ENCODE data around the gene HHATL.

Gene HHATL

GRCh38 chr3:42702066-42702951, at the start of gene HHATL:
HHATL (minus strand) TSS chr3:42702798; CDS start chr3:42700826, 1,972 bp downstream.
- peak; percentile 34 to 58 for DNase-seq

- DNase-seq = no peak
These were observed 49.0 kb upstream of the HHATL start for GRCh38 chr3:42751609-42752008.

DNA sequence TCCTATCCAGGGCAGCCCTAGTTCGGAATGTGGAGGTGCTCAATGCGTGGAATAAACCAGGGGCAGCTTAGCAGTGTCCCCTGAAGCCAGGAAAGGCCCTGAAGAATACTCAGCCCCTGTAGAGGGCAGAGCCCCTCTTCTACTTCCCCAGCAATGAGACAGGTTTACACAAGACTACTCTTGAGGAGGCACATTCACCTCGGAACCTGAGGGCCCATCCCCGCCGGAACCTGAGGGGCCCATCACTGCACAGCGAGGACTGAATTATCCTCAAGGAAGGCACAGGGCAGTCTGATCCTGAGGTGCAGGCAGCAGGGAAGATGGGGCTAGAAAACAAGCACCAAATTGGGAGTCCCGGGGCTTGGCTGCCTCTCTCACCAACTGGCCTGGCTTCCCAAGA, 48.2 kb upstream of the HHATL start:
- no peak for DNase-seq

DNA sequence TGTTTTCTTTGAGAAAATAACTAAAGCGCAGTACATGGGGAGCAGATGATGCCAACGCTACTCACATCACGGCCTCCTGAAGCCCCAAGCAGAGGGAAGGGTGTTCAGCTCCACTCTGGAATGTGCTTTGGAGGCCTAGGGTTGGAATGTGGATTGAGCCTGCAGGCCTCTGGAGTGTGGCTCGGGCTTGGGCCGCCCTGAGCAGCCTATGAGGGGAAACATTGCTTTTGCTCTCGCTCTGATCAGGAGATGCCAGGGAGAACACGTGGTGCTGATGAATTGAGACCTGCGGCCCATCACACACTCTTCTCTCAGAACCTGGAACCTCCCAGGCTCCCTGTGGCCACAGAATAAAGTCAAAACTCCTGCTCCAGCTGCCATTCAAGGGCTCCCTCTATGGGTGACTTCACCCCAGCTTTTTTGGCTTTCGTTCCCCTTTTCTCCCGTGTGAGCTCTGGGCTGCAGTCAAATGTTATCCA, 47.2 kb upstream of the HHATL start:
- peak; percentile 52 to 71 for DNase-seq

DNA sequence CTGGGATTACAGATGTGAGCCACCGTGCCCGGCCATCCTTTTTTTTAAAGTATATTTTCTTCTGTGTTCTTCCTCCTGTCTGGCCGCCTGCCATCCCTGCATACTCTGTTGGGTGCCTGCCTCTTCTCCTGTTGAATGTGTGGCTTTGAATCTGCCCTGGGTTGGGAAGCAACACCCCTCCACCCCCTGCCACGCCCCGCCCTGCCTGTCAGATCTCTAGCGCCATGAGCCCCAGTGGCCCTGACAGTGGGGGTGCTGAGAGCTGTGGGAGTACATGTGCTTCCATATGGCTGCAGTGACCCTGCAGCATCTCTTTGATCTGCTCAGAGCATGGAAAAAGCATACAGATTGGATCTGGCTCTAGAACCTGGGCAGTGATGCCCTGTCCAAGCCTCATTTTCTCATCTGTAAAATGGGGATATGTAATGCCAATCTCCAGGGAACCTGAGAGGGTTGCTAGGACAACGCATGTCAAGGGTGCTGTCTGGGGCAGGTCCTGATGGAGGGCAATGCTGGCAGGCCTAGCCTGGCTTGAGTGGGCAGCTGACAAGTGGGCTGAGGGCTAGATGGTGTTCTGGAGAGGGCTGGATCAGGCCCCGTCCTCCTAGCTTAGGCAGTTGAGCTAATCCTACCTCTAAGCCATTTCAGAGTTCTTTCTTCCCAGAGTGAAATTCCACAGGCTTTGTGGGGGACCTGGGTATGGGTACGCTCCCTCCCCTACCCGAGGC, 46.6 kb upstream of the HHATL start:
- no peak for DNase-seq

- no peak for DNase-seq
These were observed 45.0 kb upstream of the HHATL start for GRCh38 chr3:42747581-42747980.

- DNase-seq = peak; percentile 53 to 74
These were observed 44.2 kb upstream of the HHATL start for GRCh38 chr3:42746455-42747450.

GRCh38 chr3:42745776-42746454, 43.3 kb upstream of the HHATL start:
- DNase-seq = no peak

GRCh38 chr3:42745291-42745745, 42.7 kb upstream of the HHATL start:
- no peak for DNase-seq

DNA sequence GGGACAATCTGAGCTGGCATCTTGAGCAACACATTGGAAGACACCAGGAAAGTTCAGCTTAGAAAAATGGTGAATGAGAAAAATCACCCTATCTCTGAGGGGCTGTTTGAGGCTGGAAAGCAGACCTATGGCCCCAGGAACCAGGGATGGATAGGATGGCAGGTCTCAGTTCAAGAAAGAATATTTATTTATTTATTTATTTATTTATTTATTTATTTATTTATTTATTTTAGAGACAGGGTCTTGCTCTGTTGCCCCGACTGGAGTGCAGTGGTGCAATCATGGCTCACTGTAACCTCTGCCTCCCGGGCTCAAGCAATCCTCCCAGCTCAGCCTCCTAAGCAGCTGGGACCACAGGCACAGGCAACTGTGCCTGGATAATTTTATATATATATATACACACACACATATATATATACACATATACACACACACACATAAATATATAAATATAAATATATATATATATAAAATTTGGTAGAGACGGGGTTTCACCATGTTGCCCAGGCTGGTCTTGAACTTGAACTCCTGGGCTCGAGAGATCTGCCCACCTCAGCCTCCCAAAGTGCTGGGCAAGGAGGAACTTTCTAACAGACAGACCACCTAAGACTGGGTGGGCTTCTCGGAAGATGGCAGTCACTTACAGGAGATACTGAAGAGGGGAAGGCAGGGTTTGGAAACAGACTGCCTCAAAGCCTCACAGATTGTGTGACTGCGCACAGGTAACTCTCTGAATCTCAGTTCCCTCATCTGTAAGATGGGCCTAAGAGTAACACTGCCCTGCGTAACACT, 40.8 kb upstream of the HHATL start:
- no peak for DNase-seq

DNA sequence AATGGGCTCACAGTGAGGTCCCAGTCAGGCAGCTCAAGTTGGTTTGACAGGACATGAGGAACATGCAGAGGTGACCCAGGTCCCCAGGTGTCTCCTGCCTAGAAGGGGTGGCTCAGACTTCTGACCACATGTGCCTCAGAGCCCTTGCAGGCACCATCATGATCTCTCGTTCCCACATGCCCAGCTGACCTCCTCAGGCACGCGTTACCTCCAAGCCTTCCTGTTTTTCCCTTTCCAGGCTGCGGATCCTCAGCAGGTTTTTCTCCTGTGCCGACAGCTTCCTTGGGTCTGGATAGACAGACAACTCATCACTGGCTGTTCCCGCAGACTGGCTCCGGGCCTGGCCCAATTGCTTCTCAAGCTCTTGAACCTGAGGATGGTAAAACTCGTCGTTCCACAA, 40.1 kb upstream of the HHATL start:
- no peak for DNase-seq

DNA sequence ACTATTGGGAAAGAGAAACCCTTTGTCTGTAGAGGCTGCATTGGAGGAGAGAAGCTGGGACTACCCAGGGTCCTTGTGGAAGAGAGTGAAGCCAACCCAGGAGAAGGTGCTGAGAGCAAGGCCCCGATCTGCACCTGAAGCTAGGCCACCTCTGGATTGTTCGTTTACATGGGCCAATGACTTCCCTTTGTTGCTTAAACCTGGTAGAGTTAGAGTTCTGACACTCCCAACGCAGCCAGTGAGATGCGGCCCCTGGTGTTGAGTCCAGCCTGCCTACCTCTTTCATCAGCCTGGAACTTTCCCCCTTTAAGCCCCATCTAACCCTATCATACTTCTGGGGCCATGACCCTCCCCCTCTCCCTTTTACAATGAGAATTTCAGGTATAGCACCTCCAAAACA, 39.7 kb upstream of the HHATL start:
- no peak for DNase-seq

- no peak for DNase-seq
These were observed 39.2 kb upstream of the HHATL start for GRCh38 chr3:42741796-42742195.

GRCh38 chr3:42739401-42740158, 37.0 kb upstream of the HHATL start:
- DNase-seq = peak; percentile 82 to 85

DNA sequence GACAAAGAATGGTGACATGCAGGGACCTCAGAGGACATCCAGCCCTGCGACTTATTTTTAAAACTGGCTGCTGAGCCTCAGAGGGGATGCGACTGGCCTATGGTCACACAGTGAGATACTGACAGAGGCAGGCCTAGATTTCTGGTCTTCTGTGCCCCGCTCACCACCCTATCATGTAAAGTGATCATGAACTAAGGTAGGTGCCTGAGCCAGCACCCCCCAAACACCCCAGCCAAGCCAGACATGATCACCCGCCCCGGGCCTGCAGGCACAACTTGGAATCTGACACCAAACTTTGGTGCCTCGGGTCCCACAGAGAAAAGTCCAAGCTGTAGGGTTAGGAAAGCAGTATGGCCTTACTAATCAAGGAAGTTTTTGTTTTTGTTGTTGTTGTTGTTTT, 33.9 kb upstream of the HHATL start:
- no peak for DNase-seq

DNA sequence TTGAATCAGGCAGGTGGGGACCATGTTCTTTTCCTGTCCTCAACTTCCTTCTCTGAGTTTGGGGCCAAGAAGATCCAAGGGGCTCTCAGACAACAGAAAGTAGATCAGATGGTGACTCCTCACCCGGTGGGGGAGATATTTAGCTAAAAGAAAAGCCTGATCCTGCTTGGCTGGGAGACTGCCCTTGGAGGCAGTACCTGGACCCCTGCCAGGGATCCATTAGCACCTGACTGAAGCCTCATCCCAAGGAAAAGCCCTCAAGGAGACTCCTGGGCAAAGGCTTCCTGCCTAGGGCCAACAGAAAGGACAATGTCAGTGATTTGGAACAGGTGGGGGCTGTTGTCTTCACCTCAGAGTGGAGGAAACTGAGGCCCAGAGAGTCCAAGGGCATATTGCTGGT, 33.5 kb upstream of the HHATL start:
- DNase-seq = no peak

GRCh38 chr3:42735615-42736014, 33.0 kb upstream of the HHATL start:
- no peak for DNase-seq

DNA sequence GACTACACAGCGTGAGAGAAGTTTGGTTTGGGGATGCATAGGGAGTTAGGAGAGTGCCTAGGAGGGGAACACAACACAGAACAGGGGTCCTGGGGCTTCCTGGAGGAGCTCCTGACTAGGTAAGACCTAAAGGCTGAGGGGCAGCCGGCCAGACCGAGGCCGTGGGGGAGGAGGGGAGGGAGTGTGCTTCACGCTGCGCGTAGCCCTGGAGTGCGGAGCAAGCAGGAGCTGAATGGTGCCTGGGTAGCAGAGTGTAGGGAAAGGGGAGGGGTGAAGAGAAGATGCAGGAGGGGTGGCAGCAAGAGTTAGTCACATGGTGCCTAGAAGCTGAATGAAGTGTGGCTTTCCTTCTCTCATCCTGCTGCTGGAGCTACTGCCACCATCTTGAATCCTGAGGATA, 32.4 kb upstream of the HHATL start:
- no peak for DNase-seq

DNA sequence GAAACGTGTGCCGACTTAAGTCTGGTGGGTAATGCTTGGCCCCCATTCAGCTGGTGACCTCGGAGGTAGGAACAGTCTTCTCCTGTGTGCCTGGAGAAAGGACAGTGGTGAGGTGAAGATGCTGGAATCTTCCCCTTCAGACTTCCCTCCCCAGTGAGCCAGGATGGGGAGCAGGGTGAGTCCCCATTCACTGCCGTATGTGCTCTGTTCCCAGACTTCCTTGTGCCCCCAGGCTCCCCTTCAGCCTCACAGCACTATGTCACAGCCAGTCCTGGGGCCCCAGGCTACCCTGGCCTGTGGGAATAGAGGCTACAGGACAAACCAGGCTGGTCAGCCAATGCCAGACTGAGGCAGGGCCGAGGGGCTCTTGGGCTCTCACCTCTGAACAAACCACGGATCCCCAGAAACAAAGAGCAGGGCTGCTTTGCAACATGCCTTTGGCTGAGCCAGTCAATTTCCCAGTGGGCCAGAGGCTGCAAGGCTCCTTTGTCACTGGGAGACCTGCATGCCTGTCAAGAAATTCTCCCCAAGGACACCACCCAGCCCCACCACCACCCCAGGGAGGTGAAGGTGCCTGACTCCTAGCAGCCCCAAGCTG, 31.8 kb upstream of the HHATL start:
- no peak for DNase-seq
